Upper lobe of left lung (tissue), 4 donors: Measurements from ENCODE around the gene SHD.

ENCODE experiments used
- POLR2A ChIP-seq, 4 donors: fragments of 450-650 bp; IDR thresholded peaks; one replicate each; pipeline ENCODE4 v1.5.1; 2016 to 2017; ENCODE audit warnings: antibody characterized with exemption in 4 of 4, mild to moderate bottlenecking in 2 of 4
- TF ChIP-seq, protein P1 (sequence below), 6 experiments: fragments of 450-650 bp in 4 of 6; fragments of 200-600 bp in 2 of 6; sonication (generic) in 2 of 6; IDR thresholded peaks; one replicate each; pipeline ENCODE4 v1.5.1; 2016 to 2019; ENCODE audit warnings: antibody characterized with exemption in 6 of 6

GRCh38 chr19:4316956-4317355 lies 37.9 kb downstream of the SHD start:
- TF ChIP-seq, protein P1, sequence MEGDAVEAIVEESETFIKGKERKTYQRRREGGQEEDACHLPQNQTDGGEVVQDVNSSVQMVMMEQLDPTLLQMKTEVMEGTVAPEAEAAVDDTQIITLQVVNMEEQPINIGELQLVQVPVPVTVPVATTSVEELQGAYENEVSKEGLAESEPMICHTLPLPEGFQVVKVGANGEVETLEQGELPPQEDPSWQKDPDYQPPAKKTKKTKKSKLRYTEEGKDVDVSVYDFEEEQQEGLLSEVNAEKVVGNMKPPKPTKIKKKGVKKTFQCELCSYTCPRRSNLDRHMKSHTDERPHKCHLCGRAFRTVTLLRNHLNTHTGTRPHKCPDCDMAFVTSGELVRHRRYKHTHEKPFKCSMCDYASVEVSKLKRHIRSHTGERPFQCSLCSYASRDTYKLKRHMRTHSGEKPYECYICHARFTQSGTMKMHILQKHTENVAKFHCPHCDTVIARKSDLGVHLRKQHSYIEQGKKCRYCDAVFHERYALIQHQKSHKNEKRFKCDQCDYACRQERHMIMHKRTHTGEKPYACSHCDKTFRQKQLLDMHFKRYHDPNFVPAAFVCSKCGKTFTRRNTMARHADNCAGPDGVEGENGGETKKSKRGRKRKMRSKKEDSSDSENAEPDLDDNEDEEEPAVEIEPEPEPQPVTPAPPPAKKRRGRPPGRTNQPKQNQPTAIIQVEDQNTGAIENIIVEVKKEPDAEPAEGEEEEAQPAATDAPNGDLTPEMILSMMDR (IDR thresholded peaks at IDR 0.05), result no peak
- TF ChIP-seq POLR2A (IDR thresholded peaks at IDR 0.05), result no peak
